HG02610 (cell line): ENCODE results near the gene WDR27.

Source experiments
- ATAC-seq: cut with Tn5 transposase; IDR thresholded peaks from one replicate; pipeline ENCODE4 v1.9.1; 2021; ENCODE audit warnings: mild to moderate bottlenecking, moderate library complexity; ENCODE audit not compliant: unreplicated experiment

Gene WDR27

GRCh38 chr6:169416249-169416648 lies 285.6 kb downstream of the WDR27 start:
- no peak for ATAC-seq

- no peak for ATAC-seq
These were observed 286.6 kb downstream of the WDR27 start for GRCh38 chr6:169415179-169415578.

- ATAC-seq, result no peak
These were observed 290.1 kb downstream of the WDR27 start for GRCh38 chr6:169411722-169412121.

GRCh38 chr6:169411296-169411695 lies 290.5 kb downstream of the WDR27 start:
- ATAC-seq, result no peak

GRCh38 chr6:169409742-169410312 lies 292.0 kb downstream of the WDR27 start:
- ATAC-seq, result no peak

GRCh38 chr6:169407325-169407724 lies 294.5 kb downstream of the WDR27 start:
- no peak for ATAC-seq
